HG02973 (cell line): Measurements from ENCODE around the gene LNX1.

Source experiments
- ATAC-seq: cut with Tn5 transposase; IDR thresholded peaks from one replicate; pipeline ENCODE4 v1.9.1; 2021; ENCODE audit warnings: moderate library complexity; ENCODE audit not compliant: unreplicated experiment

LNX1 gene

DNA sequence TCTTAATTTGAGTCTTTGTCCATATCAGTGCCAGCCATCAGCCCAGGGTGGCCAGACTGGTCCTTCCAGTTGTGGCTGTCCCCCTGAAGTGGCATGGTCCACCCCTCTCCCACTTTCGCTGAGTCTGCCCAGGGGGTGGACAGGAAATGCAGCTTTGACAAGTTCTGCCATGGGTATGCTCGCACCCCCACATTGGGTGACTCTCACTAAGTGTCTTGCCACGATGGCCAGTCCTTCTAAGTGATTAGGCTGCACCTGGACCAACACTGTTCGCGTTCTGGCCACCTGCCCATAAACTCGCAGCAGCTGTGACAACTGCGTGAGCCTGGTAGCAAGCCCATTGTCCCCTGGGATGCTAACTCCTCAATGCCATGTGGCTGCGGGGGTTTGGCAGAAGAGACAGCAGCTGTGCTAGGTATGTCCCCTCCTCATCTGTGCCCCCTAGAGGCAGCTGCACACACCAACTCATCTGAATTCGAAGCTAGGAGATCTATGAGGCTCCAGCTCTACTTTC, 10.0 kb upstream of the LNX1 start:
- no peak for ATAC-seq

DNA sequence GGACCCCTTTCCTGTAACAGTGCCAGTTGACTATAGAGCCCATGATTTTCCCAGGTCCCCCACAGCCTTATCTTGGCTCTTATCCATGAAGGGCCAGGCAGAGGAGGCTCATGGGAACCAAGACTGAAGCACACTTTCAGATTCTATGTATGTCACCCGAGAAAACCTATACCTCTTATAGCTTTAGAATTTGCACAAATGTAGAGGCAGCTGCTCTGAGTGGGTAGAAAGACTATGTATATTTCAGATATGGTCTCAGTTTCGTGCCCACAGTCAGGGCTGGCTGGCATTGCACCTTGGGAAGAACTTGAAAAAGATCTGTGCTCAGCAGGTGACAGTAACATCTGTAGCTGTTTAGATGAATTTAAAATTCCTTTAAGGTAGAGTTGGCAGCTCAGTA, 8.3 kb upstream of the LNX1 start:
- no peak for ATAC-seq

DNA sequence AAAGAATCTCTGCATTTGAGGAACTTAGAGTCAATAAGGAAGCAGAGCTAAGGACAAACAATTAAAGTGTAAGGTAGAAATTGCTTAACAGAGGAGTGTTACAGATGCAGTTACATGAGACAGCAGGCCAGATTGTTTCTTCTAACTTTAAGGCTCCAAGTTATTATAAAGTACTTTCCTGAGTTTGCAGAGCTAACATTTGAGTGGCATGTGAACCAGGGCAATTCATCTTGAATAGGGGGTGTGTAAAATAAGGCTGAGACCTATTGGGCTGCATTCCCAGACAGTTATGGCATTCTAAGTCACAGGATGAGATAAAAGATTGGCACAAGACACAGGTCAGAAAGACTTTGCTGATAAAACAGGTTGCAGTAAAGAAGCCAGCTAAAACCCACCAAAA, 7.6 kb upstream of the LNX1 start:
- ATAC-seq, result no peak

DNA sequence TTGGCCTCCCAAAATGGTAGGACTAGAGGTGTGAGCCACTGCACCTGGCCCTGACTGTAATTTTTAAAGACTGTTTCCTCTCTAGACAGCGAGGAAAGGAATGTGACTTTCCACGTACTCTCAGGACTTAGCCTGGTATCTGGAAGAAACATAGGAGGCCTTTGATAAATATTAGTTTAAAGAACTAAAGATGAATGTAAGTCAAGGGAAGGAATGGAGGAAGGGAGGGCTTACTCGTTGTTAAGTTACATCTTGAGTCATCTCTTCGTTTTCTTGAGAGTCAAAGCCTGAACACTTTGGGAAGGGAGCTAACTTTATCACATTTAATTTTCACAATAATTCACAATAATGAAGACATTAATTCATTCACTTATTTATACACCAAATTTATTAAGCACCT, 7.2 kb upstream of the LNX1 start:
- ATAC-seq, result no peak

DNA sequence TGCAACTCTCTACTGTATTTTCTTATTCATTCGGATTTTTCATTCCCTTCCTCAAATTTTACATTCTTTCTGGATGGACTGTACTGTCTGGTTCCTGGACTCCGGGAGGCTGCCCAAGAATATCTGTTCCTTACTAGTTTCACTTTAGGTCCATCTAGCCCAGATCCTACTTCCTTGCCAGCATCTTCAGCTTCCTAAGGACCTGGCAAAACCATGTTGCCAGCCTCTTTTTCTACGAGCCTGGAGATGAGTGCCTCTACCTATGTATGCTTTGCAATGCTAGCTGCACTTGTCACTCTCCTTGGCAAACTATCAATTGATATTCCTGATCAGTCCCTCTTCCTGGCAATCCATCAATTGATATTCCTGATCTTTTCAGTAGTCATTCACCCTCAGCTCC, 5.6 kb upstream of the LNX1 start:
- ATAC-seq, result no peak

DNA sequence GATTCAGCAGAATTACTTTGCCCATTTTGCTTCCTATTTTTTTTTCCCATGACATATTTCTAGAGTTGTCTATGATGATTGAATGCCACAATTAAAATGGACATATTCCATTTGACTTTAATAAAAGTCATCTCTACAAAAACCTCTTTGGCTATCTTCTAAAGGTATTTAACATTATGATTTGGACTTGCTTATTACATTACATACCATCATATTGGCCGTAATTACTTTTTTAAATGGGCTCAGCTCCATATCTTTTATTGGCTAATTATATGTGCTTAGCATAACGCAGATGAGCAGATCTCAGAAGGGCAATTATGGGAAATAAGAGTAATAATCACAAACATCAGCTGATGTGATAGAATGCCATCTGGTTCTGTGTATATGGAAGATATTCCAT, 4.5 kb upstream of the LNX1 start:
- ATAC-seq, result no peak

DNA sequence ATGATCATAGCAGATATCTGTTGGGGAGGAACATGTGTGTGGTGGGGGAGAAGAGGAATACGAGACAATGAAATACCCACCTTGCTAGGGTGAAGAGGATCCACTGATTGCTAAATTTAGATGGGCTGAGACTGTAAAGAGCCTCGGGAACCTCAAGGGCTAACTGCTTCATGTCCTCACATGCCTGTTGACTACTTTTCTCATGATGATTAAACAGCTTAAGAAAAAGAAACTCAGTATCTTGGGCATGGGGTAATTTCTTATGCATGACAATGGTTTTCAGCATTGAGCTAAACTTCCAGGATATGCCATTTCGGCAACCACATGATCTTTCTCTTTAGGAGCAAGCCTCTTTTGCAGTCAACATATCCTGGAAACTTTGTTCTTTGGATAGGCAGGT, 3.9 kb upstream of the LNX1 start:
- ATAC-seq, result no peak

DNA sequence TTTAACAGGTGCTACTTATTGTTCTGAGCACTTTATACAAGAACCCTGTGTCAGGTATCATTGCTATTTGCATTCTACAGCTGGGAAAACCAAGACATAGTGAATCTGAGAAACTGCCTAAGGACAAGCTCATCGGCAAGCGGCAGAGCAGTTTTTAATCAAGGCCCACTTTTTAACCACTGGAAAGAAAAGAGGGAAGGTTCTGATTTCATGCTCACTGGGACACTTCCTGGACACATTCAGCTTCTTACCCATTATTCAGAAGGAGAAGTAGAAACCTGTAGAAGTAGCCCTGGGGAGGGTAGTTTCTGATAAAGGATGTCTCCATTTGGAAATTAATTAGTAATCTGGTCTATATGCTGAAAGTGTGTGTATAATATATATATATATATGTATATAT, 2.5 kb upstream of the LNX1 start:
- ATAC-seq, result no peak

DNA sequence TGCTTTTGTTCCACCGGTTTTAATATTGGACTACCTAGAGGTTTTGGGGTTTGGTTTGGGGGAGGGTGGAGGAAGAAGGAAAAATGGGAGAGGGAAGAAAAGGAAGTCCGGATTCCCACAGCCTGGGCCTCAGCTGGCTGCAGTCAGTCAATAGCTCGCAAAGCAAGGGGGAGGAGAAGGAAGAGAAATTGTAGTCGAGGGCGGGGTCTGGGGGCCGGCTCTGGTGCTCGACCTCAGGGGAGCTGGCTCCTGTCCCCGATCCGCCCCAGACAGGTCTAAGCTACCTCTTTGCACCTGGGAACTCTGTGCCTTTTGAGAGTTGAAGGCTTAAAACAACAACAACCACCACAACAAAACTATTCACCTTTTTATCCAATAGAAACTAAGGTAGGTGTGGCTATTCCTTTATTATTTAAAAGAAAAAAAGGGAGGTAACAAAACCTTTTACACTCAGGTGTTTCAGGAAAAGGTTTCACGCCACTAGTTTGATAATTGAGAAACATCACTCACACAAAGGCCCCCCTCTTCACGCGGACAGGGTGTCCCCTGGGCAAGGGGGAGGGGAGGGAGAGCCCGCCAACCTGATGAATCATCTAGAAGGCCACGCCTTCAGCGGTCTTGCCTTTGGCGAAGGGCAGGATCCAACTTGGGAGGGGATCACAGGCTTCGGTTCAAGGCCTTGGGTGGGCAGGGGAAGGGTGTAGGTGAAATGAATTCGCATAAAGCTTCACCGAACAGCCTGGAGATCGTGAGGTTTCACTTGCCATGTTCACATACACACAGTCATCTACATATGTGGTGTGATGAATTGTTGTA, 1.6 kb upstream of the LNX1 start:
- no peak for ATAC-seq

DNA sequence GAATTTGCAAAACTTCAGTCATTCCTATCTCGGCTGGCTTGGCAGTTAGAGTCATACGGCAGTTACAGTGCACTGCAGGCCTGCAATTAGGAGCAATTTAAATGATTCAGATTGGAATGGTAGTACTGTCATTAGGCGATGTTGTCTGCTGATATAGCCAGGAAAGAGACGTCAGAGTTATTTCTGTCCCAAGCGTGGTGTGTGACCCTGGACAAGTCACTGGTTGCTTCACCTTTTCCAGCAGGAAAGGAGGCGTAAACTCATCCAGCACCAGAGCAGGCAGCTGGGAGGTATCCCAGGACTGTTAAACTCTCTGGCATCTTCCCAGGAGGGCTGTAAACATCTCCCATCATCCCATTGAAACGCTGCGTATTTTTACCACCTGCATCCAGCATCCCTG, 836 bp upstream of the LNX1 start:
- ATAC-seq, result no peak

DNA sequence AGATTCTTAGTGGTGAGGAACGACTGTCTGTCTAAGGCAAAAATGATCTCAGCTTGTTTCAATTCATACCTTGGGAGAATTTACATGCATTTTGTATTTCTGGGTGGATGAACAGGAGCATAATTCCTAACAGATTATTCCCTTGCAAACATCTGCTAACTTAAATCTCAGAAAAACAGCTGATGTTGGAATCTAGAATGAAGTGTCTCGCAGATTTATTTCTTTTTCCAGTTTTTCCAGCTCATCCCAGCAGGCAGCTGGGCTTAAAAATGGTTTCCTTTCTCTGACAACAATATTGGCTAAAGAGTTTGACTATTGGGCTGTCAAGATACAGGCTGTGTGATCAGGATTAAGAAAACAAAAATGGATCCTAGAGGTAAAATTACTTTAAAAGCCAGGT, 1.1 kb downstream of the LNX1 start:
- no peak for ATAC-seq

DNA sequence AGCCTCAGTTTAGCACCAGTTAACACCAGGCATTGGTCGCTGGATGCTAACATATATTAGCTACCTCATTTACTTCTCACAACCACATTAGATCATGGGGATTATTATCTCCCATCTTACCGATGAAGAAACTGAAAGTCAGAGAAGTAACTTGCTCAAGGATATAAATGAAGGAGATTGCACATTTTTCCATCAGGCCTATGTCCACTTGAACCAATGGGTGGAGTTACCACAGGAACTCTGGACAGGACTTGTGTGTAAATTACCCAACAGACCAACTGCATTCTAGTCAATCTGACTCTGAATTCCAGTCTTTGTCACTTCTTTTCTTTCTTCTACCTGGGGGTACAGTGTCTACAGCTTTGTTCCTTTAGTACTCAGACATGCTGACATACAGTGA, 1.8 kb downstream of the LNX1 start:
- ATAC-seq, result no peak

DNA sequence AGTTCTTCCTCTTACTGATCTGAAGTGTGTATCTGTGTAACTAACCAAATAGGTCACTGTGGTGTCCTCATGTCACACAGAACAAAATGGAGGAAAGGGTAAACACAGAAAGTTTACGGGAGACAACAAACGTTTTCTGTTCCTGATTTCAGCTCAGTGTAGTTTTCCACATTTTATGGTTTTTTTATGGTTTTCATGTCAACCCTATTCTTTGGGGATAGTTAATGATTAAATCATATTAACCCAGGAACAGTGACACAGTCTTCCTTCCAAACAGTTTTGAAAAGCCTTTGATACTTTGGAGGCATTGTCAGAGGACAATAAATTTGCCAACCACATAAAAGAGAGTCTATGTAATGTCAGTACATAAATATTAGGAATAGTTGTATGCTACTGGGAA, 4.2 kb downstream of the LNX1 start:
- no peak for ATAC-seq

DNA sequence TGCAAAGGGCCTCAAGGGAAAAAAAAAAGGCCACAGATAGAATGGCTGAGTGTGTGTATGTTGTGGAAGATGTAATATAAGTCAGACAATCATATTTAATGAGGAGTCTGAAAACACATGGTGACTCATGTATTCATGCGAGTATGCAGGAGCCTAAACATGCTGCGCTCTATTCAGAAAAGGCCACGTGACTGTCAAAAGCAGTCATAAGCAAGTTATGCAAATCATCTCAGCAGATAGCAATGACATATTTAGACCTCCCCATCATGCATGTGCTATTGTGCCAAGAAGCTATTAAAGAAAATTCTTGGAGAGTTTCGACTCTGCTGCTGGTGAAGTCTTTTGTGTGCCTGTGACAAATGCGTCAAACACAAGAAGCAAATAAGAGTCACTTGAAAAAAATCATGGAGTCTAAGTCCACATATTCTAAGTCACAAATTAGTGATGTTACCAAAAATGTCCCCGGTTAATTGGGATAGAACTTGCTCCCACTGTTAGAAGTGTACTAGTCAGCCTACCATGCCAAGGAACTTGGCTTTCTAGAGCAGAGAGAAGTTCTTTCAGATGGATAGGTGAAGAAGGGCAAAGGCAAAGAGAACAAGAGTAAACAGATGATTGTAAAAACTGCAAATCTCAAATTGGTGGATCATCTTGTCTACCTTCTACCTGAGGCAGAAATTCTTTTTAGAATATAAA, 5.0 kb downstream of the LNX1 start:
- ATAC-seq, result no peak

DNA sequence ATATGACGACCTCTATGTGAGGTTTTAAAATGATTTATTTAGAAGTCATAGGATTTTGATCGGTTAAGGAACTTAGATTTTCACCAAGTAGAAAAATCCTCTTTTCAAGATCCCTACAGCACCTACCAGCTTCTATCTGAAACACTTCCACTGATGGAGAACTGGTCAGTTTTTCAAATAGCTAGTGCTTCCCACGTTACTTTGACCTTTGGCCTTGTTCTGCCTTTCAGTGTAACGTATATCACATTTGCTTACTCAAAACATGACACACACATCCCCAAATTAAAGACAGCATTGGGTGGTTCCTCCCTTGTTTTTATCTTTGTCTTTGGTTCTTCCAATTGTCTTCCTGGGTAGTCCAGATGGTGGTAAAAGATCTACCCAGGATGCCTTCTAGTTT, 6.6 kb downstream of the LNX1 start:
- ATAC-seq, result no peak

DNA sequence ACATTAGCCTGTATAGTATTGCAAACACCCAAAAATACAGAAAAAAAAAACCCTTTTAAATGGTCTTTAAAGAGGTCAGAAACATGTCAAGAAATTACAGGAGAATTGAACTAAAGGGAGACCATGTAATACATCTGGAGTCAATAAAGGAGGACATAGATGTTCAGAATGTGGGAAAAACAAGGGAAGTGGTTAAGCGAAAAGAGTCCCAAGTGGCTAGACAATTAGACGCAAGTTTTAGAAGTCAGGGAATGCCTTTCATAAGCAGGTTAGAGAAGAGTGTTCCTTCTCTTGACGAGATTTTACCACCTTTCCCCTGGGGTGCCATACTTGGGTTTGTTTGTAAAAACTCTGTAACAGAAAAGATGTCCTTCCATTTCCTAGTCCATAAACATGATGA, 7.8 kb downstream of the LNX1 start:
- no peak for ATAC-seq

DNA sequence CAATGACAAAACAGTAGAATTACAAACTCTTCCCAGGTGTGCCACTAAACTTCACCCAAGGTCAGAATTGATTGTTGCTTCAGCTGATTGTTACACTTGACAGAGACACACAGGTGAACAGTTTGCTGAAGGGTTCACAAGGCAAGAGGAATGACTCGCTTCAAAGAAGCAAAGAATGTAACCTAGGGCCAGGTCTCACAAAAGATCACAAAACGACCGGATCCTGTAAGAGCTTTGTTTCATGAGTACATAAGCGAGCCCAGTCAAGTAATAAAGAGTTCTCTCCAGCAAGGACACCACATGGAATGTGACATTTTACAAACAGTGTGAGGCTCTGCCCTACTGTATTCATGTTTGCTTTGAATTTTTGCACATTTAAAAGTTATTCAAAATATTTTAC, 9.1 kb downstream of the LNX1 start:
- no peak for ATAC-seq

DNA sequence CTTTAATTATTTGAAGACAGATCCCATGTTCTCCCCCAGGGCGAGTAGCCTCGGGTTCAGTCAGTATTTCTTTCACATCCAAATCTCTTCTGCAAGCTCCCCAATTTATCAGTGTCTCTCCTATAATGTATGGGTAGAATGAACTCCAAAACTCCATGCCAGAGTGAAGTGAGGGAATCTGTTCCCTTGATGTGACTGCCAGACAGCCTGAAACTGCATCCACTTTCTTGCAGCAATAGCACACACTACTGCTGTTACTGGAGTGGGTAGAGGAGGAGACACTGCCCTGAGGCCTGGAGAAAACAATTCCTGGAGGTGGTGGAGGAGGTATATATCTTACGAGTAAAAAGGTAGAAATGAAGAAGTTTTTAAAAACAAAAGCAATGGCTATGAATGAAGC, 11.0 kb downstream of the LNX1 start:
- no peak for ATAC-seq

DNA sequence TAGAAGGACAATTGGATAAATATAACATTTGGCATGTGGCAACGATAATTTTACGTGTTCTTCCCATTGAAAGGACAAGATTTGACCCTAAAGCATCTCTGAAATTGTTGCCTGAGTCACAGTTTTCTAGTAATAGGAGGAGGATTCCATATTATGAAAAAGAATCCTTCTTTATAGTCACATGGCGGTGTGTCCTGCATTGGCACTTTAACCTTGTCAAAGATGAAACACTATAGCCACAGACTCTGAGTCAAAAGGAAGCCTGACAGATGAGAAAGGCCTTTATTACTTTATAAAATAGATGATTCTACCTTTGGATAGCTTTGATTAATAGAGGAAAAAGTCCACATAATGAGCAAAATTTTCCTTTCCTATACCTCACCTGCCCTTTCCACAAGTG, 11.5 kb downstream of the LNX1 start:
- ATAC-seq, result no peak

DNA sequence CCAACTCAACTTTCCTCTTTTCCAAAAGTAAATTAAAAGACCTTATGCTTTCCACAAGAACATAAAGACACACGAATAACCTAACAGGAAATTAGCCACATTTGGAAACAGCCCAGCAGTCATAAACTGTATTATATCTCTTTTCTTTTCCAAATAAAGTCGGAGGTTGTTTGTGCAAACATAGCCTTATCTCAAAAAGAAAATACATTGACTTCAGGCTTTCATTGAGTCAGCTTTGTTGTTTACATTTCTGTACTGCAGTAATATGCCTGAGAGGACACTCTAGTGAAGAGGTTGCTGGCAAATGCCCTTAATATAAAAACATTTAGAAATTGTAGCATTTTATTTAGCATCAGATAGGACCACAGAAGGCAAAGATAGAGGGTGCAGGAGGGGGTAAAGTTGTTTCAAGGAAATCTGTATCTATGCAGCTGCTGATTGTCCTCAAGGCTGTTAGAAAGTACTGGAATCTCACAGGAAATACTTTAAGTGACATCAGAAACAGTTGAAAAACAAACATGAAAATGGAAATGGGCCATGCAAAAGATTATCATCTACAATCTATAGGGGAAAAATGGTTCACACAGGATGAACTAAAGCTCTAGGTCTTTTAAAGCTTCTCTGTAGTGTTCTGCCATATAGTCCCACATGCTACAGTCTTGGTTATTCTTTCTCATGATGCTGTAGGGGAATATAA, 14.5 kb downstream of the LNX1 start:
- ATAC-seq, result no peak

DNA sequence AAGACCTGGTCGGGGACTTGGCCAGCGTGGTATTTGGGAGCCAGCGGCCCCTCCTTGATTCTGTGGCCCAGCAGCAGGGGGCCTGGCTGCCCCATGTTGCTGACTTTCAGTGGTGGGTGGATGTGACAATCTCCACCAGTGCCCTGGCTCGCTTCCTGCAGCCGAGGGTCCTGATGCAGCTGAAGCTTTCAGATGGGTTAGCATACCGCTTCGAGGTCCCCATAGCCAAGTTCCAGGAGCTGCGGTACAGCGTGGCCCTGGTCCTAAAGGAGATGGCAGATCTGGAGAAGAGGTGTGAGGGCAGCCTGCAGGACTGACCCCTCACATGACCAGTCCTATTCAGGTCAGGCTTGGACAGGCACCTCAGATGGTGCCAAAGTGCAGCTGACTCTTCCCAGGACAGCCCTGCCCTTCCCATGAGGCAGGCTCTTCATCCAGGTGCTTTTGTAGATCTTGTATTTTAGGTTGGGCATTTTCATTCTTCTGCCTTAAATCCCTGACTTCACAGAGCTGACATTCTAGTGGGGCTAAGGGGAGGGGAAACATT, 15.1 kb downstream of the LNX1 start:
- ATAC-seq, result no peak

DNA sequence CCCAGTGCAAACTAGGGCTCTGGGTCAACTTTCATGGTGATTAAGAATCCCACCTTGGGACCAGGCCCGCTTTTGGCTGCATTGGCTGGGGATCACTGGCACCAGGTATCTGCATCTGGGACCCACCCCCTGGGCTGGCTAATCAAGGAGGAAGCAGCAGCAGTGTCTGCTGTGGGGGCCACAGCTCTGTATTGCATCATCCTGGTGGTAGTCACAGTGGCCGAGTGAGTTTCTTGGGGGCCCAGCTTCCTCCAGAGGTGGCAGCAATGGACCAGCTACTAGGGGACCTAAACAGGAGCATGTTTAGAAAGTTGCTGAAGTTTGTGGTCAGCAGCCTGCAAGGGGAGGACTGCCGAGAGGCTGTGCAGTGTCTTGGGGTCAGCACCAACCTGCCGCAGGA, 15.7 kb downstream of the LNX1 start:
- no peak for ATAC-seq
